GM21619 (cell line): ENCODE results near the gene ZNF197.
A peak's percentile ranks its signal among the peaks of the same experiment; 100 is the strongest.
"Not testable (repeated sequence)": the region's sequence is repeated elsewhere in the genome, so short reads cannot be mapped to it uniquely, and the experiment has no call there.

Experiments
- ATAC-seq: cut with Tn5 transposase; IDR thresholded peaks from one replicate; pipeline ENCODE4 v1.9.1; 2021; ENCODE audit not compliant: unreplicated experiment

ZNF197 gene

DNA sequence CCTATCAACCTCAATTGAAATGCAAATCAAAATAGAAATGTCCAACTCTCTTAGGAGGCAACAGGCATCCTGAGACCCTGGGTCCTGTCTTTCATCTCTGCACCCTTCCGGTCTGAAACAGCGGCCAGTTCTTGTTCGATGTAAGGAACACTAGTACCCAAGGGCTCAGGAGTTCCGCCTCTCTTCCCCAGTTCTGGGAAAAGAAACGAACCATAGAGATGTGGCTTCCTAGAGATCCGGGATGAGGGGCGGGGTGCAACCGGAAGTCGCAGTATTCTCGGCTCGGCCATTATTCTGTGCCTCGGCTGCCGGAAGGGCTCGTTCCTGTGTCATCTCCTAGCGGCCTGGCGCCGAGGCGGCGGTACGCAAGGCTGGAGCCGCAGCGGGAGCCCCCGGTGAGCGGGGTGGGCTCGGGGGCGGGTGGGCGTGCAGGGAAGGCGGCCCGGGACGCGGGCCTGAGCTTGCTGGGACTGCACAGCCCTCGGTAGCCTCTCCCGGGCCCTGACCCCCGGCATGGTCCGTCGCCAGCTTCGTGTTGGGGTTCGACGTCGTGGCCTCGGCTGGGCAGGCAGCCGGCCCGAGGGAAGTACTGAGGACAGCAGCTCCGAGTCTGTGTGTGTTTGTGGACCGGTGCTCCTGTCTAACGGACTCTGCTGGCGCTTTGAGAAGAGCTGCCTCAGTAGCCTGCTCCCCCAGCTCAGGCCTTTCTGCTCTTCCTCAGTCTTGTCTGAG, at the start of gene ZNF197:
ZNF197 (plus strand) TSS at position 288 of the 732 bp plus-strand sequence. CDS start 4,119 bp downstream, outside the sequence.
- peak; percentile 93 for ATAC-seq

DNA sequence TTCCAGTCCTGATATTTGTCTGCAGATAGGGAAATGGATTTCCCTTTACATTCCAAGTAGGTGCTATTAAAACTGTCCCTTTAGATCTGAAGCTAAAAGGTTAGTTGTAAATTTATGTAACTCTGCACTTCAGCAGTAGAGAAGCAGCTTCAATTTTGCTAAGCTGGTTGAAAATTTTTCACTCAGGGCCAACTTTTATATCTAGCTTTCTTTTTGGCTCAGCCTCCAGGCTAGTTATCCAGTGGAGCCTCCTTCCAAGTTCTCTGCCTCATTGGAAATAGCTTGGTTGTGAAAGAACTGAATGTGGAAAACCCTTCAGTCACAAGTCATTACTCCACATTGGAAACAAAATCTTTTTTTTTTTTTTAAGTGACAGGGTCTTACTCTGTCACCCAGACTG, 48.2 kb upstream of the ZNF197 start:
- no peak for ATAC-seq

DNA sequence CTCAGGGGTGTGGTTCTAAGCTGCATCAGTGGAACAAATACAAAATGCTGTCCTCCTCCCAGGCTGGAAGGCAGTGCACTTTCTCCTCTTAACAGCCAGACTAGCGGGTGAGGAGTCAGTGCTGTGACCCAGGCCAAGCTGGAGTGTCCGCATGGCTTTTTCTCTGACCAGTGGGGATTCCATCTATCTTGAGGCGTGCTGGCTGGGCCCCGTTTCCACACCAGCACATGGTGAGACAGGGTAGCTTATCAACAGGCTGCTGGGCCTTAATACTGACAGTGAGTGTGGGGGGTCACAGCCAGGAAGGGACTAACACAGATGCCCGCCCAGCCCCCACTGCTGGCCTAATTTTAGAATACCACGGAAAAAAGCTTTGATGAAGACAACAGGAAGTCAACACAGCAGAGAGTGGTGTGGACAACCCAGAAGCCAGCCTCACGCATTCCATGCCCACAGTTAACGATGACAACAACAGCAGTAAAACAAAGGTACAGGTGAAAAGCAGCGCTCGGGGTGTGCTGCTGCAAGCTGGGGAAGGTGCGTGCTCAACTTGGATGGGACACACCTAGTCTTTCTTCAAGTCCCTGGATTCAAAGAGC, 47.4 kb upstream of the ZNF197 start:
- not testable (repeated sequence) for ATAC-seq

DNA sequence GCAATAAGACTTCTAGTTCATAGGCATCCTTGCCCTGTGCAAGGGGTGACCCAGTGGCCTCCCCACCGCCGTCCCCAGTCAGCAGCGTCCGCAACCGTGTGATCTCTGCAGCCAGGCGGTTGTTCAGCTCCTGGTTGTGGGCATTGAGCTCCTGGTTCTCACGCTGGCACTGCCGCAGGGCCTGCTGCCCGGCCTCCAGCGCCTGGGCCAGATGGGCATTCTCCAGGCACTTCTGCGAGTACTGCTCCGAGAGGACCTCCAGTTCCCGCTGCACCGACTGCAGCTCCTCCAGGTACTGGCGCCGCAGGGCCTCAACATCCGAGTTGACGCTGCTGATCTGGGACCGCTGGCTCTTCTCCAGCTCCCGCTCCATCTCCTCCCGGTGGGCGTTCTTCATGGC, 46.5 kb upstream of the ZNF197 start:
- ATAC-seq = not testable (repeated sequence)

DNA sequence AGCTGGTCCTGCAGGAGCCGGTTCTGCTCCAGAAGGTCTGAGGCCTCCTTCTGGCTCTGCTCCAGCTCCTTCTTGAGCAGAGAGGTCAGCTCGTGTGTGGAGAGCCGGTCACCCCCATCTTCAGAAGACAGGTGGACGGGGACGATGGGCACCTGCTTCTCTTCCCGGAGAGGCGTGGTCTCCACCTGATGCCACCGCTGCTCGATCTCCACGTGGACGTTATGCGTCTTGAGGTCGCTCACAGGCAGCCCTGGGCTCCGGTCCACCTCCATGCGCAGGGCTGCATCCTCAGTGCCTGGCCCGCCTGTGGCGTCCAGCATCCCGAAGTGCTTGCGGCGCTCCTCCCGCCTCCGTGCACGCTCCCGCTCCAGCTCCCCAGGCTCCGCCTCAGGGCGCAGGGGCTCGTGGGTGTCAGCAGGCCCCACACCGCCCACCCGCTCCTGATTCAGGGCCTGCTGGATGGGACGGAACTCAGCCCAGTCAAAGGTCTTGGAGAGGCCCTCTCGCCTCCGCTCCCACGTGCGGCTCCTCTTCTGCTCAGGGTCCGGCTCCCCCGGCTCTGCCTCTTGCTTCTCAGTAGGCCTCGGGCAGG, 45.8 kb upstream of the ZNF197 start:
- ATAC-seq = not testable (repeated sequence)

DNA sequence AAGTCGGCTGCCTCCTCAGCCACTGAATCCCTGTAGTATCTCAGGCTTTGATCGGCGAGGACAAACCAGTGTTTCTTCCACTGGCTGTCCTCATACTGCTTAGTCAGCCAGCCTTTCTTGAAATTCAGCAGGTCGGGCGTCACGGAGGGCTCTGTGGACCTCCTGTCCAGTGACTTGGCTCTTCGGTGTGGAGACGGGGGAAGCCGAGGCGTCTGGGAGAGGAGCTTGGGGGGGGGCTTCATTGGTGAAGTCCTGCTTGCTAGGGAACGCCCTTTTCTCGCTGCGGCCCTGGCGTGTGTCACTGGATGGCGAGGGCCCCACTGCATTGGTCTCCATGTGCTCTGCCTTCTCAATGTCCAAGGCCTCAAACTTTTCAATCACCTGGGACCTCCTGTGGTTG, 45.1 kb upstream of the ZNF197 start:
- ATAC-seq = not testable (repeated sequence)

DNA sequence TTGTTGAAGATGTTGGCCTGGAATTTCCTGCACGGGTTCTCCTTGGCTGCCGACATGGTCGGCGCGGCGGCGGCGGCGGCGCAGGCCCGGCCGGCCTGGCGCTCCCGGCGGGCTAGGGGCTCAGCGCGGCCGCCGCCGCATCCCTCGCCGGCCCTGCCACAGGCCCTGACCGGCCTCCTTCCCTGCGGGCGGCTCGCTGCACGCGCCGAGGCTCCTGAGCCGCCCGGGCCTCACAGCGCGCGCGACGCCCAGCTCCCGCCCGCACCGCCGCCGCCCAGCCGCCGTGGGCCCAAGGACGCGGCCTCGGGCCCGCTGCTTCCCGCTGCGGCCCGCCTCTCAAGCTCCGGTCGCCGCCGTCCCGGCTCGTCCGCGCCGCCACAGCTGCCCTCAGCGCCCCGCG, 43.9 kb upstream of the ZNF197 start:
- ATAC-seq = not testable (repeated sequence)

DNA sequence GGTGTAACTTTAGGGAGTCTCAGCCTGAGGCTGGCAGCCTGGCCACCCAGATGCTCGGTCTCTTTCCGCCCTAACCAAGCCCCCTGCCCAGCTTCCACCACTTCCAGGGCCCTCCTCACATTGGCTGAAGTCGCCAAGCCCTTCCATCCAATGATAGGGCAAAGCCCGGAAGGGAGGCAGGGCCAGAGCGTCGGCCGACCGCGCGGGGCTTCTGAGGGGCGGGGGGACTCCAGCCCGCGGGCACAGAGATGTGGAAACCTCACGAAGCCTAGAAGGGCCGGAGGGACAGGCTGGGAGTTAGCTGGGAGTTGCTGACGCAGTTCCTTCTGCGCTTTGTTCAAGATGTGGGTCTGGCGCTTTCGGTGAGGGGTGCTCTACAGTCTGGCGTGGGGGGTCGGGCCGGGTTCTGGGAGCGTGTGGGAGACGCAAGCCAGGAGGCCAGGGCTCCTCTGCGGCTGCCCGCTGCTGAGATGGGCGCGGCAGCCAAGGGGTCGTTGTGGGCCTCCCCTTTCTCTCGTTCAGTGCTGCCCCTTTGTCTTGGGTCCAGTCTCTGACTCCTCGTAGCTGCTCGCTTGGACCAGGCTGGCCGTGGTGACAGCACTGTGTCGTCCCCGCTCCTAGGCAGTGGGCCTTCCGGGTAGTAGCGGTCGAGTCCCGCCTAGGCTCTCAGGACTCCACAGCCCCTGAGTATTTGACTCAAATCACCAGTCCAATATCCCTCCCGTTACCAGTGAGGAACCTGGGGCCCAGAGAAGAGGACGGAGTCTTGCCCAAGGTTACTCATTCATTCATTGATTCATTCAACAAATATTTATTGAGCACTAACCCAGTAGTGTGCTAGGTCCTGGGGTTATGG, 40.0 kb upstream of the ZNF197 start, which contains the start of gene ZNF660:
ZNF660 (plus strand) TSS at position 319 of the 856 bp plus-strand sequence. CDS start 9,230 bp downstream, outside the sequence.
- ATAC-seq = peak; percentile 75

DNA sequence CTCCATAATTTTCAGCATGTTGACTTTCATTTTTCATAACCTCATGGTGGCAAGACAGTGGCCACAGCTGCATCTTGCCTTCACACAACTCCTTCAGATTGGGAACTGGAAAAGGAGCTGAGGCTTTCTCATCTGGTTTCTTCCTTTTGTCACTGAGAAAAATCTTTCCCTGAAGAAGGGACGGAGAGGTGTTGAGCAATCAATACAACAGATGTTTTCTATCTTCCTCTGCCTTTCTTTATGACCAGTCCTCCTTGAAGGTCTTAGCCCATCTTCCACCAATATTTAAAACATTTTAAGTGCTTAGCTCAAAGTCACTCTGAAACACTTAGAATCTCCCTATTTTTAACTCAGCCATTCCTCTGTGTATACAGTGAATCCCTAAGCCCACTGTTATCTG, 28.2 kb upstream of the ZNF197 start:
- no peak for ATAC-seq

DNA sequence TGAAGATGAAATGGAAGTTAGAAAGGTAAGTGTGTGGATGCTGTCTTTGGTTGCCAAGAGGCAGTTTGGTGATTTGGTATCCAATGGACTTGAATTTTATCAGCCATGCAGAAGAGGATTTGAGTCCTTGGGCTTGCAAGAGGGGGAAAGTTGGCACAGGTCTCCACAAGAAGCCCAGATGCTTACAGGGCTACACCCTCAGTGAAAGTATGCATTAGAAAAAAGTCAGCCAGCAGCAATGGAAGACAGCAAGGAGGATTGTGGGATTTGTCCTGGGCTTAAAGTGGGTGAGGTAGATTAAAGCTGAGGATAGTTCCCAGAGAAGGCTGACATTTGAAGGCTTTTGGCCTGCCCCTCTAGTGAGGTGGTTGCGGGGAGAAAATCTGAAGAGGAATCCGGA, 23.1 kb upstream of the ZNF197 start:
- ATAC-seq = no peak

DNA sequence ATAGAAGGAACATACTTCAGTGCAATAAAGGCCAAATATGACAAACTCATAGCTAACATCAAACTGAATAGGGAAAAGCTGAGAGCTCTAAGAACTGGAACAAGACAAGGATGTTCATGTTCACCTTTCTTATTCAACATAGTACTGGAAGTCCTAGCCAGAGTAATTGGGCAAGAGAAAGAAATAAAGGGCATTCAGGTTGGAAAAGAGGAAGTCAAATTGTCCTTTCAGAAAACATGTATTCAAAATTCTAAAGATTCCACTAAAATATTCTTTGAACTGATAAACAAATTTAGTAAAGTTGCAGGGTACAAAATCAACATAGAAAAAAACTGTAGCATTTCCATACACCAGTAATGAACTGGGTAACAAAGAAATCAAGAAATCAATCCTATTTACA, 12.2 kb upstream of the ZNF197 start:
- ATAC-seq = no peak

DNA sequence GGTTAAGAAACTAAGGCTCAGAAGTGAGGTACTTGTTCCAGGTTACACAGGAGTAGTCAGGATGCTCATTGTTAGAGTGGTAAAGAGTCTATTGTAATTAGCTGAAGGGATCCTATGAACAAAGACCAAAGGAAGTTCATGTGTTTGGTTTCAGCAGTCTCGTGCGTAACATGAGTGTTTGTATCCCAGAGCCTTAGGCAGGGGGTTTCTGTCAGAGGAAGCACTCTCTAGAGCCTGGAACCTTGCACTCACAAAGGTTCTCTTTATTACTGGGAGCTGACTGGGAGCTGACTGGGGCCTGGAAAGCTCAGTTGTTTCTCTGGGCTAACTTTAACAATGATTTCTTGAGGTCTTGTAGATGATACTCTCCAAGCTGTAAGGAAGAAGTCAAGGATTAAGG, 3.9 kb downstream of the ZNF197 start:
- ATAC-seq = no peak

DNA sequence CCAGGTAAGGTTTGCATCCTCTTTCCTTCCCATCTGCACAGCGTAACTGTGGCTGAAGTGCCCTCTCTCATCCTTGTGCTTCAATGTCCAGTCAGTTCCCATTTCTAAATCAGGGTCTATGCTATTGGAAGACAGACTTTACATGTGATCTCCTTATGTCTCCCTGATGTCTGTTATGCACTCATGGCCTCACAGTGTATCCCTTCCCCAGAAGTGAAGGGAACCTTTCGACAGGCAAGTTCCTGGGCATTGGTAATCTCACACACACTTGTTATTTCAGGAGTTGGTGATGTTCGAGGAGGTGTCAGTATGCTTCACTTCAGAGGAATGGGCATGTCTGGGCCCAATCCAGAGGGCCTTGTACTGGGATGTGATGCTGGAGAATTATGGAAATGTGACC, 7.4 kb downstream of the ZNF197 start:
- ATAC-seq = no peak

DNA sequence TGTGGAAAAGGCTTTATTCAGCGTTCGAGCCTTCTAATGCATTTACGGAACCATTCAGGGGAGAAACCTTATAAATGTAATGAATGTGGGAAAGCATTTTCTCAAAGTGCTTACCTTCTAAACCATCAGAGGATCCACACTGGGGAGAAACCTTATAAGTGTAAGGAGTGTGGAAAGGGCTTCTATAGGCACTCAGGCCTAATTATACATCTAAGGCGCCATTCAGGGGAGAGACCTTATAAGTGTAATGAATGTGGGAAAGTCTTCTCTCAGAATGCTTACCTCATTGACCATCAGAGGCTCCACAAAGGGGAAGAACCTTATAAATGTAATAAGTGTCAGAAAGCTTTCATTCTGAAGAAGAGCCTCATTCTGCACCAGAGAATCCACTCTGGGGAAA, 17.5 kb downstream of the ZNF197 start:
- no peak for ATAC-seq

DNA sequence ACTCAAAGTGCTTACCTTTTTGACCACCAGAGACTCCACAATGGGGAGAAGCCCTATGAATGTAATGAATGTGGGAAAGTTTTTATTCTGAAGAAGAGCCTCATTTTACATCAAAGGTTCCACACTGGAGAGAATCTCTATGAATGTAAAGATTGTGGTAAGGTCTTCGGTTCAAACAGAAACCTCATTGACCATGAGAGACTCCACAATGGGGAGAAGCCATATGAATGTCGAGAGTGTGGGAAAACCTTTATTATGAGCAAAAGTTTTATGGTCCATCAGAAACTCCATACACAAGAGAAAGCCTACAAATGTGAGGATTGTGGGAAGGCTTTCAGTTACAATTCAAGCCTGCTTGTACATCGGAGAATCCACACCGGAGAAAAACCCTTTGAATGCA, 18.2 kb downstream of the ZNF197 start:
- ATAC-seq = no peak

DNA sequence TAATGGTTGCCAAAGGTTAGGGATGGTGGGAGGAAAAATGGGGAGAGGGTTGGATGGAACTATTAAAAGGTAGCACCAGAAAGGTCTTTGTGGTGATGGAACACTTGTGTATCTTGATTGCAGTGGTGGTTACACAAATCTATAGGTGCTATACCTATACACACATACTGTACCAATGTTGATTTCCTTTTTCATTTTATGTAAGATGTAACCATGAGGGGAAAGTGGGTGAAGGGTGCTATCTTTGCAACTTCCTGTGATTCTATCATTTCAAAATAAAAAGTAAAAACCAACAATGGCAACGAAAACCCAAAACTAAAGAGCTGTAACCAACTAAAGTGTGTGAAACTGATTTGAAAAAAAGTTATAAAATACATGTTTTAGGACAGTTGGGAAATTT, 22.9 kb downstream of the ZNF197 start:
- ATAC-seq = no peak

DNA sequence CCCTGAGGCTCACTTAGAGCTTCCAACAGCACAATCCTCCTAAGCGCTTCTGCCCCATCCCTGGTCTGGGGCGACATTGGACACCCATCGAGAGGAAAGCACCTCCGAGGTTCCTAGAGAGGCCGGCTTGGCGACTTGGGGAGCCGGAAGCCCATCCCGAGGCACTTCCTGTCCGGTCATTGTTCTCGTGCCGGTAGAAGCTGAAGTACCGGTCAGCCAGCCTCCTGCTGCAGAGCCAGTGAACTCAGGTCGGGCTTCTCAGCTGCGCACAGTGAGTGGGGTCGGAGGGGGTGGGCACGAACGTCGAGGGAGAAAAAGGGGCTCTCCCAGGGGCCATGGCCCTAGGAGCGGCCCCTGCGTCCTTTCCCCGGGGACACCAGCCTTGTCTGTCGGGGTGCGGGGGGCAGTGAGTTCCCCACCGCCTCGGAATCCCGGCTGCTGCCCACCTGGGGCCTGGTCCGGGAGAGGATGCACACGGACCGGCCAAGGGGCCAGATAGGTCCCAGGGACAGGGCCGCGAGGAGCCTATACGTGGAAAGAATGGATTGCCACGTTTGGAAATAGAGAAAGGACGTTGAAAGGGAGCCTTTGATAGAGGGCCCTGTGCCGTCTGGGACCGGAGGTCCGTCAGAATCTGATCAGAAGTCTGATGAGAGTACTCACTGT, 23.9 kb downstream of the ZNF197 start, which contains the start of gene ZNF35:
ZNF35 (plus strand) TSS at position 169 of the 666 bp plus-strand sequence. CDS start 2,336 bp downstream, outside the sequence.
- ATAC-seq = peak; percentile 98

DNA sequence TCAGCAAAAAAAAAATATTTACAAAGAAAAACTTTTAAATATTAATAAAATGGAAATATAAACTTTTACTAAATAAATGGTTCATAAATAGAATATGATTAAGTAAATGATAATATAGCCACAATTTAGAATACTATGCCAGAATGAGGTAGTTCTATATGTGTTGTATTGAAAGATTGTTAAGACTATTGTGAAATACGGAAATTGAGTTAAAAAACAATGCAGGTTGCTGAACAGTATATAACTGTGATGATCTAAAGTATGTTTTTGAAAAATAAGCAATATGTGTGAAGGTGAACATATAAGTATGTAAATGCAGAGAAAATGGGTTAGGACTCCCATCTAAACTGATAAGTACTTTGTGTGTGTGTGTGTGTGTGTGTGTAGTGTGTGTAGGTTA, 24.9 kb downstream of the ZNF197 start:
- no peak for ATAC-seq

DNA sequence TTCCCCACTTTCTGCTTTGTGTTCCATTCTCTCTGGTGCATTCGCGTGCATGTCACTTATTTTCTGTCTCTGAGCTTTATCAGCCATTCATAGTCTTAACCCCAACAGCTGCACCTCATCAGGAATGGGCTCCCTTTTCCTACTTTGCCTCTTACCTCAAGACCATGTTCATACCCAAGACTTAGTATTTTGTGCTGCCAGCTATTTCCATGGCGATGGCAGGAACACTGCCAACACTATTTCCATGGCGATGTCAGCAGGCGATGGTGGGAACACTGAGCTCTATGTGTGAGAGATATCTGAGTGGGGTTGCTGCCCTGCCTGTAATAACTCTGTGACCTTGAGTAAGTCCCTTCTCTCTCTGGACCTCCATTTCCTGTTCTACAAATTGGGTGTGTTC, 29.2 kb downstream of the ZNF197 start:
- no peak for ATAC-seq

DNA sequence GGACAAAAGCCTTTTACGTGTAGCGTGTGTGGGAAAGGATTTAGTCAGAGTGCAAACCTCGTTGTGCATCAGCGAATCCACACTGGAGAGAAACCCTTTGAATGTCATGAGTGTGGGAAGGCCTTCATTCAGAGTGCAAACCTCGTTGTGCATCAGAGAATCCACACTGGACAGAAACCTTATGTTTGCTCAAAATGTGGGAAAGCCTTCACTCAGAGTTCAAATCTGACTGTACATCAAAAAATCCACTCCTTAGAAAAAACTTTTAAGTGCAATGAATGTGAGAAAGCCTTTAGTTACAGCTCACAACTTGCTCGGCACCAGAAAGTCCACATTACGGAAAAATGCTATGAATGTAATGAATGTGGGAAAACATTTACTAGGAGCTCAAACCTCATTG, 34.2 kb downstream of the ZNF197 start:
- ATAC-seq = no peak

DNA sequence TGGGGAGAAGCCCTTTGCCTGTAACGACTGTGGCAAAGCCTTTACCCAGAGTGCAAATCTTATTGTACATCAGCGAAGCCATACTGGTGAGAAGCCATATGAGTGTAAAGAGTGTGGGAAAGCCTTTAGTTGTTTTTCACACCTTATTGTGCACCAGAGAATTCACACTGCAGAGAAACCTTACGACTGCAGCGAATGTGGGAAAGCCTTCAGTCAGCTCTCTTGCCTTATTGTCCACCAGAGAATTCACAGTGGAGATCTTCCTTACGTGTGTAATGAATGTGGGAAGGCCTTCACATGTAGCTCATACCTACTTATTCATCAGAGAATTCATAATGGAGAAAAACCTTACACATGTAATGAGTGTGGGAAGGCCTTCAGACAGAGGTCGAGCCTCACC, 34.6 kb downstream of the ZNF197 start:
- ATAC-seq = no peak
